Caki2 (cell line): ENCODE results near the gene STX8. TPM values are rescaled to one million over a fixed set of nuclear protein-coding genes. Genes with fewer than 3 reads are reported as not detected.

Experiments
- DNase-seq: peaks from one replicate; pipeline ENCODE4 v3.0.0-alpha.2; 2015; ENCODE audit warnings: low read depth
- in situ Hi-C: cut with HindIII; loops from 2 replicates; pipeline ENCODE4 v1.10.0; 2016; ENCODE audit warnings: low sequenced_read_pairs, low pct_unique_long_range_greater_than_20kb, mixed read lengths
- total RNA-seq: library from RNA; depleted of rRNA; stranded (reverse); fragments of >200 nt; shearing (Covaris generic); gene quantifications from 2 replicates; pipeline ENCODE4 v1.2.3, GENCODE V29; 2014; ENCODE audit warnings: low replicate concordance

The STX8 gene
- total RNA-seq, 1 experiment from 2014 or later, result 34.0 TPM

GRCh38 chr17:9231449-9232154, 344.0 kb downstream of the STX8 start:
- DNase-seq, result no peak
- in situ Hi-C loops, result no loop called here

DNA sequence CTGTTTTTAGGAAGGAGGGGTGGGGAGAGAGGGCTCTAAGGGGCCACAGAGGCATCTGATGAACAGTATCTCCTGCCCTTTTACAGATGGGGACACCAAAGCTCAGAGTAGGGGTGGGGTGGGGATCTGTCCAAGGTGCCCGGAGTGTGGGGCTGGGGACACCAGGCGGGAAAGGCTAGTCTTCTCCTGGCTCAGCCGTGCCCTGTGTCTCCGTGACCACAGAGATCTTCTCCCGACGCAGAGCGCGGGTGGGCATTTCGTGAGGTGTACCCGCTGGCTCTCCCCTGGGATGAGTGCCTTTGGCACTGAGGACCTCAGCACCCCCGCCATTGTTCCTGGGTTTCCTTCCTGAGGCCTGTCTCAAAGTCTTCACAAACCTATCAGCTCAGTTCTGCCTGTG, 344.8 kb downstream of the STX8 start:
- DNase-seq, result no peak
- in situ Hi-C loops, result no loop called here

GRCh38 chr17:9230346-9230745, 345.3 kb downstream of the STX8 start:
- no peak for DNase-seq
- in situ Hi-C loops, result no loop called here

DNA sequence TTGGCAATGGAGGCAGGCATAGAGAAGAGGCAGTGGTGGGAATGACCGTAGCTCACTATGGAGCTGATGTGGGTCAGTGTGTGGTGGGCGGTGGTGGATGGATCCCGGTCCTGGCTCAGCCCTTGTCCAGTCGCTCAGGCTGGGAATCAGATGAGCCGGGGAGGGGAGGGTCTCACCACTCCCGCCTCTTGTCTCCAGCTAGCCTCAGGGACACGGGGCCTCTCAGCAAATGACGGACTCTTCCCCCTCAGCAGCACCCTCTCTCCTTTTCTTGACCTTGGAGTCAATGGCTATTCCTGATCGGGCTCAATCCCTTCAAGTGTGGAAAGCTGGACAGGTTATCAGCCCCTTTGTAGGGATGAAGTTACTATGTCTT, 345.8 kb downstream of the STX8 start:
- no peak for DNase-seq
- in situ Hi-C loops, result no loop called here

DNA sequence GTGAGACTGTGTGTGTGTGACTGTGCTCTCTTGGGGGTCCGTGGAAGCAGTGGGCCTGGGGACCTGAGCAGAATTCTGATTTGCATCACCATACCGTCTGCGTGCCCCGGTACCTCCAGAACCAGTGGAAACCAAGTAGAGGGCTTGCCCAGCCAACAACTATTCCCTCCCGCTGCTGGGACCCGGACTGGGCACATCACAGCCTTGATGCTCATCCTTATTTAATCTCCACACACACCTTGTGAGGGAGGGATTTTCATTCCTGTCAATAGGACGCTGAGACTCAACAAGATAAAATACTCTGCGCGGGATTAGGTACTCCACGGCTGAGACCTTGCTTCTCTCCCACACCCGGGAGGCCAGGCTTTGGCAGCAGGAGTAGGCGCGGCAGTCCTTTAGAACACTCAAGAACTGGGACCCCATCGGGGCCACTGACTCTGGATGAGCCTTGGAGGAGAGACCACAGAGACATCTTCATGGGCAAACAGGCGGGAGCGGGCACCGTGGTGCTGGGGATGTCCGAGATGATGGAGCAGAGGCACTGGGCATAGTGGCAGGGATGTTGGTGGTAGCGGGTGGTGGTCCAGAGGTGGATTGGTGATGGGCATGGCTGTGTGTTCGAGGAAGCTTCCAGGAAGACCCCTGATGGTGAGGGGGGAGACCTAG, 346.3 kb downstream of the STX8 start:
- in situ Hi-C loops, result no loop called here
- DNase-seq, result no peak

DNA sequence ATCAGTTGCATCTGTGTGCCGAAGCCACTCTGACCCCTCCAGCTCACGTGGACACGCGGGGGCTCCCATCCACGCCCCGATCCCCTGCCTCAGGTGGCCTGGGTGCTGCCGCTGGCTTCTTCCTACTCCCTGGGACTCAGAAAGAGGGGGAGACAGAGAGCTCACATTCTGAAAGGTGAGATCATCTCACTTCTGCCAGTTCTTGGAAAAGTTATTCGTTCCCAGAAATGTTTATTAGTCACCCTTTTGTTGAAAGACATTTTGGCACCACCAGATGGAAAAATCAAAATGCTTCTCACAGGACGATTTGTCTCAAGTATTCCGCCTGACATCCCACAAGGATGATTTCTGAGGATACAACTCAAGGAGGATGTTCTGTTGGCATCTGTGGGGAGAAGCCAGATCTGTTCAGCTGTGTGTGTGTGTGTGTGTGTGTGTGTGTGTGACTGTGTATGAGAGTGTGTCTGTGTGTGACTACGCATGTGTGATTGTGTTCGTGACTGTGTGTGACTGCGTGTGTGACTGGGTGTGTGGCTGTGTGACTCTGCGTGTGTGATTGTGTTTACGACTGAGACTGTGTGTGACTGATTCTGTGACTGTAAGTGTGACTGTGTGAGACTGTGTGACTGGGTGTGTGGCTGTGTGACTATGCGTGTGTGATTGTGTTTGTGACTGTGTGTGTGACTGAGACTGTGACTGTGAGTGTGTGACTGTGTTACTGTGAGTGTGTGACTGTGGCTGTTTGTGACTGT, 347.0 kb downstream of the STX8 start:
- no peak for DNase-seq
- in situ Hi-C loops, result no loop called here

DNA sequence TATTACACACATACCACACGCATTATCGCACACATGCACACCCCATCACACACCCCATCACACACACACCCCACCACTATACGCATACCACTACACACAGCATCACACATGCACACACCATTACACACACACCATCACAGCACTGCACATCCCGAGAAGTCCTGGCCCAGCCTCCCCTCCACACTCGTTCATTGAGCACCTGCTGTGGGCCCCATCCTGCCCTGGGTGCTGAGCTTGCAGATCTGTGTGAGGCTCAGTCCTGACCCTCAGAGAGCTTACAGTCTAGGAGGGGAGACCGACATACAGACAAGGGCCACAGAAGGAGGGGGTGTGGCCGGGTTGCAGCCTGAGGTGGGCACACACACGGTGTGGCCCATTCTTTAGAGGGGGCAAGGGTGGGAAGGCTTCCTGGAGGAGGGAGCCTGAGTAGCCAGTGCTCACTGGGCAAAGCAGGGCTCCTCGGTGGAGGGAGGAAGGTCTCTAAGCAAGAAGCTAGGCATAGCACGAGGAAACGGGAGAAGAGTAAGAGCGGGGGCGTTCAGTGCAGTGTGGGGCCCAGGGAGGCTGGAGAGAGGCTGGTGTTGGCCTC, 347.7 kb downstream of the STX8 start:
- in situ Hi-C loops, result no loop called here
- DNase-seq, result no peak

- in situ Hi-C loops, result no loop called here
- DNase-seq, result no peak
Observed at GRCh38 chr17:9226794-9227135, 348.9 kb downstream of the STX8 start.

DNA sequence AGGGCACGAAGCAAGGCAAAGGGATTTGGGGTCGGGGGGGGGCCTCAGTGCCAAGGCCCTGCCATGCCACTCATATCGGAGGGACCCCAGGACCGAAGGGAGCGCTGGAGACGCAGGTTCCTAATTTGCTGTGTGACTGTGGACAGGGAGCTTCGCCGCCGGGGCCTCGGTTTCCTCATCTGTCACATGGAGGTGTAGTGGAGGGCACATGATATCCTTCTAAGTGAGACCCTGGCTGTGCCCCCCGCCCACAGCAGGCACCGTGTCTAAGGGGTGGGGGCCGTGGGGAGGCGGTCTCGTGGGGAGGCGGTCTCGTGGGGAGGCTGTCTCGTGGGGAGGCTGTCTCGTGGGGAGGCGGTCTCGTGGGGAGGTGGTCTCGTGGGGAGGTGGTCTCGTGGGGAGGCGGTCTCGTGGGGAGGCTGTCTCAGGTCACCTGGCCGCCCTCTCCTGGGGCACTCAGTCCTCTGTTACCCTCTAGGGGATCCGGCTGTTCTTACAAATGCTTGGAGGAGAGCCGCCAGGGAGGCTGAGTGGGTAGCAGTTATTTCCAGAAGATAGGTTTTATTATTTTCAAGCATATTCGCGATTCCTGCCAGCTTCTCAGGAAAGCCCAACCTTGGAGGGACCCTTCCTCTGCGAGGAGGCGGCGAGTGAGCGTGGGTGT, 349.4 kb downstream of the STX8 start:
- in situ Hi-C loops, result no loop called here
- DNase-seq, result no peak

- no peak for DNase-seq
- in situ Hi-C loops, result no loop called here
Observed at GRCh38 chr17:9225305-9226101, 350.1 kb downstream of the STX8 start.

DNA sequence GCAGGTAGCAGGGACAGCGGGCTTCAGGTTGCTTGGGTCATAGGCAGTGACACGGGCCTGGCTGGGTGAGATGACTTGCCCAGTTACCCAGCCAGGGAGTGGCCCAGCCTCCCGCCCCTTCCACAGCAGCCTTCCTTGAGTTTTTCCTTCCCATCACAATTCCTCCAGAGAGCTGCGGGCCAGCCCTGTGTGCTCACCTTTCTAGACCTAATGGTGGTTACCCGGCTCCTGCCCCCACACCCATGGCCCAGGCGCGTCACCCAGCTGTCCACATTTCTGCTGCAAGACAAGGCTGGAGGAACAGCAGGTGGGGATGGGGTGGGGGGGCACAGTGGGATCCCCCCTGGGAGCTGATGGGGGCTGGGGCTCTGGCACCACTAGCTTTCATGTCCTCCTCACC, 351.1 kb downstream of the STX8 start:
- DNase-seq, result no peak
- in situ Hi-C loops, result no loop called here

DNA sequence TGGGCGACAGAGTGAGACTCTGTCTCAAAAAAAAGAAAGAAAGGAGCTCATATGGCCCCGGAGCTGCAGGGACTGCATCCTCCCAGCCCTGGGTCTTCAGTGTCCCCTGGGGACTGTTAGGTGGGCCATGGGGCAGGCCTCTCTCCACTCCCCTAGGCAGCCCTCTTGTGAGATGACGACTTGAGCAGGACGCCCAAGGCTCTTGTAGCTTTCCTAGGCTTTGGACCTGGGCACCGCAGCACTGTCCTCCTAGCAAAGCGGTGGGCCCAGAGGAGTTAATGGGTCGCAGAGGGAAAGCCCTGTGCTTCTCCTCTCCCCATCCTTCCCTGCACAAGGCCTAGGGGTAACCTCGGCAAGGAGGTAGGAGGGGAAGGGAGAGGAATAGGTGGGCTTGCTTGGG, 352.1 kb downstream of the STX8 start:
- no peak for DNase-seq
- in situ Hi-C loops, result no loop called here

DNA sequence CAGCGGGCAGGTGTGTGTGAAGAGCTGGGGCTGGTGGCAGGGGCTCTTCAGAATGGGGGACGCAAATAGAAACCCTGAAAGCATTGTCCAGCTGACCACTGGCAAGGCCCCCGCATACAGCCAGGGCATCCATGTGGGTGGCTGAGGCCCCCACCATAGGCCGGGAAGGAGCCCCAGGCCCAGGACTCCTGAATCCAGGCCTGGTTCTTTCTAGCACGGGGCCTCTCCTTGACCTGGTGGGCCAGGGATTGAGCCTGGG, 353.8 kb downstream of the STX8 start:
- in situ Hi-C loops, result no loop called here
- DNase-seq, result no peak

DNA sequence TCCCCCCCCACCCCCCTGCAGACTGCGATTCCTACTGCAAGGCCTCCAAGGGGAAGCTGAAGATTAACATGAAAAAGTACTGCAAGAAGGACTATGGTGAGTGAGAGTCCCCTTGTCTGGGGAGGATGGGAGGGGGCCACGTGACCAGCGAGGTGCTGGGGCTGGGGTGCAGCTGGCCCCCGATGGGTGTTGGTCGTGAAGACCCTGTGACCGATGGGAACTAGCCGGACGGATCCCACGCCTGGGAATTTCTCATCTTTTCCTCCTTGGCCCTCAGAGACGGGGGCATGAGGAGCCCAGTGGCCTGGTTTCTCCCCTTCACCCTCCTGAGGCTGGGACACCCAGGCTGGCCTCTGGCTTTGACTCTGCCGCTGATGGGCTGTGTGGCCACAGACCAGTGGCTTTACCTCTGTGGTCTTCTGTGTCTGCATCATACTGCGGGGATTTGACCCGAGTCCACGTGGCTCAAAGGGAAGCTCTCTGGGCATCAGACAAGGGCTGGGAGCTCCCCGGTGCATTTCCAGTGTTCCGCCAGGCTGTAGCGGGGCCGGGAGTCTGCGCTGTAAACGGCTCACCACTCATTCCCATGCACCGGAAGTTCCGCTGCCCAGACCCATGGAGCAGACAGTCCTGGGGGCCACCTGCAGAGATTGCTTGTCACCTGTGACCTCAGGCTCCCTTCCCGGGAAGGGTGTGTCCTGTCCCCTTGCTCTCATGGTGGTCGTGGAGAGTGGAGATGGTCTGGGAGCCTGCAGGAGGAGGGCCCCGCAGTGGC, 354.3 kb downstream of the STX8 start:
- in situ Hi-C loops, result no loop called here
- DNase-seq, result no peak

DNA sequence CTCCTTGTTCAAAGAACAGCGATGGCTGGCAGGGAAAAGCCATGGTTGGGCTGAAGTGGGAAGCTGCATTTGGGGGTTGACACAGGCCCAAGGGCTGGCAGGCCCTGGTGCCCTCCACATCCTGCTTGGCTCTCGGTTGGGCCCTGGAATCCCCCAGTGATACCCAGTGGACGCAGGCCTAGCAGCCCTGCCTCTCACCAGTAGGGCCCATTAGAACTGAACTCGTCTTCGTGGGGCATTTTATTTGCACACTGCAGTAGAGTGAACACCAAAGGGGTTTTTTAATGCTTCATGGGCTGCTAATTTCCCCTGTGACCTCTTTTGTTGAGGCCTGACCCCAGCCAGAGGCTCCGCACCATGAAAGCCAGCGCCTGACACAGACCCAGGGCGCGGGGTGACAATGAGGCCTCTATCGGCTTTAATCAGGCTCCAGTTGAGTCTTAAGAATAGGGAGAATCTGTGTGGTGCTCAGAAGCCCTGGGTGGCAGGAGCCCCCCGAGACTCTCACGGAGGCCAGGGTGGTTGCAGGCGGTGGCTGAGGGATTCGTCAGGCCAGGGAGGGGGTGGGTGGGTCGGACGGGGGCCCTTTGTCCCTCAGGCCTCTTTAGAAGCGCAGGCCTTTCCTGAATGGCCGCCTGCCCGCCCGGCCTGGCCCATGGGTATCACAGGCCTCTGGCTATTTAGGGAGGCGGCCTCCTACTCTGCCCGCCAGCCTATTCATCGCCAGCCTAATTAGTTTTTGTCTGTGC, 355.0 kb downstream of the STX8 start:
- DNase-seq, result no peak
- in situ Hi-C loops, result no loop called here

DNA sequence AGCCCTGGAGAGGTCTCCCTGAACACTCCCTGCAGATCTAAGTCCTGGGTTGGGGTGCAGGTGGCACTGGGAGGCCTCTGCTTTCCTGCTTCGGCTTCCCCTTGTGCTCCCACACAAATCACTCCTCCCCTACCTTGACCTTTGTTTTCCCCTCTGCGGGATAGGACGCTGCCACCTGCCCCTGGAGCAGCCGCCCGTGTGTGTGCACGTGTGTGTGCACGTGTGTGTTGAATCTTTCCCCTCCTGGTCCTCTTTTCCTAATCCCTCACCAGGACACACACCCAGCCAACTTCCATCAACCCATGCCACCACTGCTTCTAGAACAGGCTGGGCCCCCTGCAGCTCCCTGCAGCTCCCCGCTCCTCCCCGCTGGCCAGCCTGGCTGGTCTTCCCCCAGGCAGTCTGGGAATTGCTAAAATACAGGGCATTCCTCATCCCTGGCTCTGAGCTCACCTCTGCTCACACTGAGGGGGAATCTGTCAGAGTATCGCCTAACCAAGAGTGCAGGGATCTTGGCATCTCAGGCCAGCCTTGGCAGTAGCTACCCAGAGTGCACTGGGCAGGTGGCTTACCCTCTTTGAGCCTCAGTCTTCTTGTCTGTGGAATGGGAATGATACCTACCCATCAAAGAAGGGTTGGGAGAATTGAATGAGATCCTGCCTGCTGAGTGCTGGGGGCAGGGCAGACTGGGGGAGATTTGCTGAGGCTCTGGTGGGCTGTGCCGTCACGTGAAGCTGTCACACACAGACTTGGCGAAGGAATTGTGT, 355.8 kb downstream of the STX8 start:
- no peak for DNase-seq
- in situ Hi-C loops, result no loop called here
